Endothelial cell of umbilical vein (primary cell): ENCODE results near the gene TMEM170B. TPM values are rescaled to one million over a fixed set of nuclear protein-coding genes. Genes with fewer than 3 reads are reported as not detected.

Source experiments
- BruUV-seq: library from RNA; stranded (reverse); fragments of 400-500 nt; replicated peaks from 2 replicates; lab custom pipeline; 2021; lab: Mats Ljungman, UMichigan
- CTCF ChIA-PET: fragments of 300-600, 350-600 bp; sonication (Branson Sonifier 250); formaldehyde crosslinking; loops from one replicate; lab custom pipeline; 2021; ENCODE audit warnings: antibody characterized with exemption, inconsistent platforms; lab: Charles Lee
- POLR2A ChIA-PET: fragments of 300-600, 350-600 bp; sonication (Branson Sonifier 250); formaldehyde crosslinking; loops from one replicate; lab custom pipeline; 2021; ENCODE audit warnings: antibody characterized with exemption, inconsistent platforms; lab: Charles Lee
- DNase-seq: peaks from one replicate; pipeline ENCODE4 v3.0.0-alpha.2; 2011; ENCODE audit warnings: low read depth, low spot score
- FAIRE-seq: peaks from 2 replicates; lab custom pipeline; 2011; peaks lifted over from hg19 to GRCh38; lab: Jason Lieb, UNC
- H2AFZ ChIP-seq: 2 replicates; pipeline ENCODE4 v1.6.0; 2012; ENCODE audit warnings: low read depth, low read length, control low read depth, inconsistent platforms
- H3K27ac ChIP-seq: 2 replicates; pipeline ENCODE4 v1.5.1; 2011; ENCODE audit warnings: low read depth, mild to moderate bottlenecking, control low read depth, low read length, moderate library complexity; ENCODE audit not compliant: insufficient read depth
- H3K27me3 ChIP-seq, 2 experiments: 2 replicates each; pipeline versions ENCODE4 v1.6.0 to v1.6.1; 2011; ENCODE audit warnings: low read length in 2 of 2, mixed read lengths in 1 of 2; ENCODE audit not compliant: control insufficient read depth in 2 of 2, insufficient read depth in 2 of 2
- H3K36me3 ChIP-seq, 2 experiments: 2 replicates in 1 of 2; 3 replicates in 1 of 2; pipeline ENCODE4 v1.5.1; 2011; ENCODE audit warnings: low read length in 2 of 2, mild to moderate bottlenecking in 1 of 2, moderate library complexity in 1 of 2; ENCODE audit not compliant: control insufficient read depth in 2 of 2, insufficient read depth in 2 of 2; ENCODE audit errors: extremely low read depth in 1 of 2
- H3K4me1 ChIP-seq: 3 replicates; pipeline ENCODE4 v1.5.1; 2011; ENCODE audit warnings: mild to moderate bottlenecking, low read length; ENCODE audit not compliant: control insufficient read depth, insufficient read depth; ENCODE audit errors: extremely low read depth
- H3K4me2 ChIP-seq: 2 replicates; pipeline ENCODE4 v1.6.1; 2011; ENCODE audit warnings: low read length, control low read depth, mixed read lengths; ENCODE audit not compliant: insufficient read depth
- H3K4me3 ChIP-seq, 3 experiments: fragments of 200-600 bp in 1 of 3; sonication (generic), shearing (Covaris generic) in 1 of 3; replicated peaks in 1 of 3; 2 replicates each; pipeline ENCODE4 v1.5.1; 2011 to 2016; ENCODE audit warnings: control low read depth in 3 of 3, low read length in 3 of 3, mild to moderate bottlenecking in 2 of 3, inconsistent platforms in 1 of 3, low read depth in 1 of 3, moderate library complexity in 1 of 3; ENCODE audit not compliant: insufficient read depth in 1 of 3
- H3K79me2 ChIP-seq: 2 replicates; pipeline ENCODE4 v1.6.0; 2012; ENCODE audit warnings: low read length, inconsistent platforms; ENCODE audit not compliant: control insufficient read depth, insufficient read depth
- H3K9ac ChIP-seq: replicated peaks from 2 replicates; pipeline ENCODE3; 2011; ENCODE audit warnings: low read length, control low read depth; ENCODE audit not compliant: insufficient read depth; ENCODE audit errors: extremely low read depth
- H3K9me1 ChIP-seq: replicated peaks from 3 replicates; pipeline ENCODE4 v1.6.0; 2011; ENCODE audit warnings: mild to moderate bottlenecking, low read length; ENCODE audit not compliant: control insufficient read depth, insufficient read depth; ENCODE audit errors: extremely low read depth
- H3K9me3 ChIP-seq: replicated peaks from 2 replicates; pipeline ENCODE4 v1.5.1; 2012; ENCODE audit warnings: low read length, inconsistent platforms; ENCODE audit not compliant: control insufficient read depth, insufficient read depth
- H4K20me1 ChIP-seq: replicated peaks from 2 replicates; pipeline ENCODE3; 2011; ENCODE audit warnings: mild to moderate bottlenecking, low read length; ENCODE audit not compliant: control insufficient read depth, insufficient read depth; ENCODE audit errors: extremely low read depth
- EZH2 ChIP-seq: IDR thresholded peaks from 2 replicates; pipeline ENCODE4 v1.6.1; 2012; ENCODE audit warnings: borderline replicate concordance, low read depth, mild to moderate bottlenecking, moderate library complexity, low read length, inconsistent platforms; ENCODE audit not compliant: severe bottlenecking
- FOS ChIP-seq: IDR thresholded peaks from 2 replicates; pipeline ENCODE4 v1.6.1; 2011; ENCODE audit warnings: mild to moderate bottlenecking, low read length, moderate library complexity, borderline replicate concordance; ENCODE audit not compliant: insufficient read depth
- GATA2 ChIP-seq: IDR thresholded peaks from 2 replicates; pipeline ENCODE4 v1.7.0; 2011; ENCODE audit warnings: low read depth, mild to moderate bottlenecking, moderate library complexity, mixed read lengths, low read length; ENCODE audit not compliant: insufficient read length, insufficient read depth
- JUN ChIP-seq: IDR thresholded peaks from 2 replicates; pipeline ENCODE4 v1.6.1; 2011; ENCODE audit warnings: borderline replicate concordance, low read depth; ENCODE audit not compliant: insufficient read length, insufficient read depth
- MYC ChIP-seq: IDR thresholded peaks from one replicate; pipeline ENCODE4 v1.6.1; 2011; ENCODE audit warnings: mild to moderate bottlenecking, low read depth, low read length
- POLR2A ChIP-seq: IDR thresholded peaks from 2 replicates; pipeline ENCODE4 v1.6.1; 2012; ENCODE audit warnings: low read depth, mild to moderate bottlenecking, control low read depth, low read length
- POLR2AphosphoS5 ChIP-seq: IDR thresholded peaks from 2 replicates; pipeline ENCODE4 v1.6.1; 2012; ENCODE audit warnings: low read depth, mild to moderate bottlenecking, control low read depth, low read length, moderate library complexity; ENCODE audit not compliant: insufficient read depth
- dilution Hi-C: fragments of 300-500 bp; cut with MboI; formaldehyde crosslinking; loops from one replicate; pipeline ENCODE4 v1.15.0; 2019; ENCODE audit warnings: low sequenced_read_pairs; ENCODE audit not compliant: extremely low pct_ligation_motif_present
- intact Hi-C: fragments of 100-400 bp; cut with micrococcal nuclease; formaldehyde crosslinking; loops from one replicate; pipeline ENCODE4 v1.10.0; 2022
- polyA plus RNA-seq, 4 experiments: library from polyadenylated mRNA; depleted of rRNA in 3 of 4; stranded (reverse) in 3 of 4; unstranded in 1 of 4; fragments of >200 nt; gene quantifications; 2 replicates each; pipeline versions ENCODE4 v1.2.1 to v1.2.3, GENCODE V29; 2011 to 2012; ENCODE audit warnings: missing spikeins in 1 of 4
- total RNA-seq: library from RNA; stranded (reverse); gene quantifications from 2 replicates; pipeline ENCODE4 v1.2.3, GENCODE V29; 2021
- TF ChIP-seq, protein P1 (sequence below): IDR thresholded peaks from 2 replicates; pipeline ENCODE4 v1.6.1; 2011; ENCODE audit not compliant: insufficient read depth, insufficient read length
- TF ChIP-seq, protein P2 (sequence below), 2 donors: IDR thresholded peaks; 1 replicate in 1 of 2; 2 replicates in 1 of 2; pipeline ENCODE4 v1.5.1; 2011; ENCODE audit warnings: low read length in 2 of 2, mild to moderate bottlenecking in 2 of 2, moderate library complexity in 2 of 2, control low read depth in 1 of 2, inconsistent platforms in 1 of 2, low read depth in 1 of 2; ENCODE audit not compliant: insufficient read depth in 1 of 2; ENCODE audit errors: extremely low read depth in 1 of 2

The TMEM170B gene
- total and polyA plus RNA-seq, 2 donors (not counting 3 experiments of a cell fraction or from before 2014, with no cell fraction given): 1.1 to 4.2 TPM

DNA sequence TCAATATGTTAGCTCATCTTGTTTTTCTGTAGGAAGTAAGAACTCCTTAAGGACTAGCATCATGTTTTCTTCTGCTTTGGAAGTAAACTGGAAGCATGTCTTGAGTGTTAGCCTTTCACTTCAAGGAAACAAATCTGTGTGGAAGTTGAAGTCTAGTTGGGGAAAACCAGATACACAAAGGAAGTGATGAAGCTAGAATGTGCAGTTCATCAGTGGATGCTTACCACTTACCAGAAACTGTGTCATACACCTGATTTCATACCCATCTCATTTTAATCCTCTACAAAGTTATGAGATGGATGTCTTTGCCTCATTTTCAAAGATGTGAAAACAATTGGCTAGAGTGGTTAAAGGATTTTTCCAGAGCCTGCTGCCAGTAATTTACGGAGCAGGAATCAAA is 75.8 kb downstream of the TMEM170B start:
- H3K9ac ChIP-seq: peak overlapping the region; percentile 98
- peaks cover 71% of the 10 kb centered on the region for H3K4me1 ChIP-seq
- no peaks in the 10 kb centered on the region for H4K20me1 ChIP-seq
- peak overlapping the region; percentile 39 for H3K4me2 ChIP-seq
- no peak overlapping the region for H3K4me3 ChIP-seq
- dilution Hi-C loops: loop anchor here (25.0 kb wide), 1 partner anchor 674 kb away; the partner anchor contains the start of gene EDN1
- TSS peak; percentile 16 for BruUV-seq
- H3K9me3 ChIP-seq: no peaks in the 10 kb centered on the region
- H3K9me1 ChIP-seq: no peaks in the 10 kb centered on the region
- intact Hi-C loops: no loop called here
- H3K79me2 ChIP-seq: peaks cover 3% of the 10 kb centered on the region
- no peaks in the 10 kb centered on the region for H3K27me3 ChIP-seq
- CTCF ChIA-PET: interaction anchor here (1.2 to 8.7 kb wide), 2 partner anchors 39 to 621 kb away, joined by 3 to 102 read pairs; no protein-coding TSS in a partner anchor
- POLR2A ChIA-PET: interaction anchor here (0.8 to 8.7 kb wide), 4 partner anchors 27 to 677 kb away, joined by 3 to 210 read pairs (median 31); partner anchors contain the start of gene EDN1
- H3K27ac ChIP-seq: peak overlapping the region; percentile 100
- FAIRE-seq: no peak
- no peak for TF ChIP-seq EZH2
- H2AFZ ChIP-seq: no peak overlapping the region
- no peak for DNase-seq
- H3K36me3 ChIP-seq: no peaks in the 10 kb centered on the region

DNA sequence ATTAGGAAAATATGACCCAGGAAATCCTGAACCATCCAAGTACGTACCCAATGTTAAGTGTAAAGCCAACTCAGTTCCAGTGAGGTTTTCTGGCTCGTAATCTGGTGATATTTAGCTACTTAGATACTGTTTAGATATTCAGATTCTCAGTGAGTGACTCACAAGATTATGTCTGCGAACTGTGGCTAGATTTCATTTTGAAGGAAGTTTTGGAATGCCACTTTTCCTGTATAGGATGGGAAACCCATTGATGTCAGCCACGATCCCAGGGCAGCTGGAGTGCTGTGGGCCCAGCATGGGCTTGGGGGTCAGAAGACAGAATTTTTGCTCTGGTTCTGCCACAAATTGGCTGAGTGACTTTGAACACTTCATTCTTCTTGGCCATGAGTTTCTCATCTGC is 76.3 kb downstream of the TMEM170B start:
- DNase-seq (peak; percentile 96), FAIRE-seq (peak; percentile 90)
- TF ChIP-seq, protein P1, sequence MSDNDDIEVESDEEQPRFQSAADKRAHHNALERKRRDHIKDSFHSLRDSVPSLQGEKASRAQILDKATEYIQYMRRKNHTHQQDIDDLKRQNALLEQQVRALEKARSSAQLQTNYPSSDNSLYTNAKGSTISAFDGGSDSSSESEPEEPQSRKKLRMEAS: no peak
- TF ChIP-seq JUN (peak; percentile 98), MYC (no peak), POLR2A (peak; percentile 62), EZH2 (no peak), FOS (peak; percentile 93), GATA2 (peak; percentile 89), POLR2AphosphoS5 (peak; percentile 86)
- TF ChIP-seq, protein P2, sequence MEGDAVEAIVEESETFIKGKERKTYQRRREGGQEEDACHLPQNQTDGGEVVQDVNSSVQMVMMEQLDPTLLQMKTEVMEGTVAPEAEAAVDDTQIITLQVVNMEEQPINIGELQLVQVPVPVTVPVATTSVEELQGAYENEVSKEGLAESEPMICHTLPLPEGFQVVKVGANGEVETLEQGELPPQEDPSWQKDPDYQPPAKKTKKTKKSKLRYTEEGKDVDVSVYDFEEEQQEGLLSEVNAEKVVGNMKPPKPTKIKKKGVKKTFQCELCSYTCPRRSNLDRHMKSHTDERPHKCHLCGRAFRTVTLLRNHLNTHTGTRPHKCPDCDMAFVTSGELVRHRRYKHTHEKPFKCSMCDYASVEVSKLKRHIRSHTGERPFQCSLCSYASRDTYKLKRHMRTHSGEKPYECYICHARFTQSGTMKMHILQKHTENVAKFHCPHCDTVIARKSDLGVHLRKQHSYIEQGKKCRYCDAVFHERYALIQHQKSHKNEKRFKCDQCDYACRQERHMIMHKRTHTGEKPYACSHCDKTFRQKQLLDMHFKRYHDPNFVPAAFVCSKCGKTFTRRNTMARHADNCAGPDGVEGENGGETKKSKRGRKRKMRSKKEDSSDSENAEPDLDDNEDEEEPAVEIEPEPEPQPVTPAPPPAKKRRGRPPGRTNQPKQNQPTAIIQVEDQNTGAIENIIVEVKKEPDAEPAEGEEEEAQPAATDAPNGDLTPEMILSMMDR (IDR thresholded peaks at IDR 0.05; ENCODE audit: extremely low read depth in 1 of 2, insufficient read depth in 1 of 2, low read depth in 1 of 2, low read length in 2 of 2): no peak
- H3K27ac ChIP-seq: peak overlapping the region; percentile 100
- no peaks in the 10 kb centered on the region for H3K9me3 ChIP-seq
- peaks cover 3% of the 10 kb centered on the region for H3K79me2 ChIP-seq
- no peaks in the 10 kb centered on the region for H4K20me1 ChIP-seq
- POLR2A ChIA-PET: interaction anchor here (1.2 to 8.7 kb wide), 4 partner anchors 27 to 679 kb away, joined by 4 to 210 read pairs (median 31); partner anchors contain the start of gene EDN1
- CTCF ChIA-PET: interaction anchor here (1.1 to 8.7 kb wide), 5 partner anchors 28 to 679 kb away, joined by 3 to 102 read pairs (median 4); partner anchors contain the start of gene EDN1
- dilution Hi-C loops: loop anchor here (25.0 kb wide), 1 partner anchor 673 kb away; the partner anchor contains the start of gene EDN1
- H3K36me3 ChIP-seq: no peaks in the 10 kb centered on the region
- peak overlapping the region in 1 of 3 experiments; percentile 9 for H3K4me3 ChIP-seq
- peak overlapping the region; percentile 50 for H3K4me2 ChIP-seq
- H3K9ac ChIP-seq: peak overlapping the region; percentile 98
- H3K9me1 ChIP-seq: no peaks in the 10 kb centered on the region
- intact Hi-C loops: loop anchor here (1.0 kb wide), 8 partner anchors 28 to 971 kb away; partner anchors contain the start of gene EDN1
- H3K27me3 ChIP-seq: no peaks in the 10 kb centered on the region
- no TSS peak for BruUV-seq
- H3K4me1 ChIP-seq: peaks cover 67% of the 10 kb centered on the region
- no peak overlapping the region for H2AFZ ChIP-seq
